ENCODE measurements around the gene SMG1. TPM values are rescaled to one million over a fixed set of nuclear protein-coding genes. Genes with fewer than 3 reads are reported as not detected.
"Not testable (repeated sequence)": the region's sequence is repeated elsewhere in the genome, so short reads cannot be mapped to it uniquely, and the experiment has no call there.

SMG1 gene
- total RNA-seq, 1 donor from 2014 or later = 30.8 TPM

DNA sequence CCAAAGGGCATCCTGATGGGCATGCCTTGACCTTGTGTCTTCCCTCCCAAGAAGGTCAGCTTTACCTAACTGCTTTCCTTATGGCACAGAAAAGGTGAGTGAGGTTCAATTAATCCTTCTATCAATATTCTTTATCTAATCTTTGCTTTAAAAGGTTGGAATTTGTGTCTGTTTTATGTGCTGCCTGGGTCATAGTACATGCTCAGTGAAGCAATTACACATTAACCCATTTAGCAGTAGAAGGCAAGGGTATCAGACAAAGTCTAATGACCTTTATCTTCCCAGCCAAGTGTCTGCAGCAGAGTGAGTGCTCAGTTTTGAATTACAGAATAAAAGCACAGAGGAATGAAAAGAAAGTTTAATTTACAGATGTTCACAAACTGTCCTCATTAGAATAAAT is 63.3 kb downstream of the SMG1 start:
- DNase-seq (ENCODE audit: low spot score); ATAC-seq: not testable (repeated sequence)

DNA sequence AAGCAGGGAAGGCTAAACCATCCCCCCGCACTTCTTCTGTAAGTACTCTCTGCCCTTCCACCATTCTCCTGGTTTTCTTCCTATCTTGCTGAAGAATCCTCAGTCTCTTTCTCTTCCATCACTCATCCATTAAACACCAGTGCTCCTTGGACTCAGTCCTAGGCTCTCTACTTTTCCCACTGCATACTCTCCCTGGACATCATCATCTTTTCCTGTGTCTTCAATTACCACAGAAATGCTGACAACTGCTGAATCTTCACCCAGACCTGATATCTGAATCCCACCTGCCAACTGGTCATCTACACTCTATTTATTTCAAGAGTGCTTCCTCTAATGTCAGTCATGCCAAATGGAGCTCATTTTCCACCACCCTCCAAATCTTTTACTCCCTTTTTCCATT is 71.0 kb downstream of the SMG1 start:
- DNase-seq (ENCODE audit: low spot score) = no peak
- no peak for ATAC-seq

- no peak for ATAC-seq
- DNase-seq (ENCODE audit: low spot score) = no peak
Measured at GRCh38 chr16:18853694-18854093, 72.5 kb downstream of the SMG1 start.

DNA sequence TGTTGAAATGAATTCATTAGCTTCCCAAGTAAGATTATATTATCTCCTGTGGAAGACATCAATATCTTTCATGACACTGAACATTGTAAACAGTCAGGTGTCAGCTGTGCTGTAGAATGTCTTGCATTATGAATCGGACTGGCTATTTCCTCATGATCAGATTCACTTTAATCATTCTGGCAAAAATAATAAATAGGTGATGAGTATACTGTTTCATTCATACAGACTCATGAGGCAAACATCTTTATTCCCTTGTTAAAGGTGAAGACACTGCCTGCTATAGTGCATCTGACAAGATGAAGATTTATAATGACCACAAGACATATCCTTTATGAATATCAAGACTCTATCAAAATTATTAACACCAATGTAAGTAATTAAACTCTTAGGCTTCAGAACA is 73.6 kb downstream of the SMG1 start:
- no peak for DNase-seq (ENCODE audit: low spot score)
- ATAC-seq = no peak

DNA sequence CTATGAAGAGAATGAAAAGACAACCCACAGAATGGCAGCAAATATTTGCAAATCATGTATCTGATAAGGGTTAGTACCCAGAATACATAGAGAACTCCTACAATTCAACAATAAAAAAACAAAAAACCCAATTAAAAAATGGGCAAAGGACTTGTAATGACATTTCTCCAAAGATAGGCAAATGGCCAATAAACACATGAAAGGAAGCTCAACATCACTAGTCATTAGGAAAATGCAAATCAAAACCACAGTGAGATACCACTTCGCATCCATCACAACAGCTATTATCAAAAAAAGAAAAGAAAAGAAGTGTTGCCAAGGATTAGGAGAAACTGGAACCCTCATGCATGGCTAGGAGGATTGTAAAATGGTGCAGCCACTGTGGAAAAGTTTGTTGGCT is 79.8 kb downstream of the SMG1 start:
- DNase-seq (ENCODE audit: low spot score) (no peak), ATAC-seq (no peak)

- ATAC-seq (peak; percentile 91), DNase-seq (ENCODE audit: low spot score) (peak; percentile 62)
Measured at GRCh38 chr16:18842565-18842964, 83.6 kb downstream of the SMG1 start.

- no peak for ATAC-seq
Measured at GRCh38 chr16:18841833-18842525, 84.2 kb downstream of the SMG1 start.

DNA sequence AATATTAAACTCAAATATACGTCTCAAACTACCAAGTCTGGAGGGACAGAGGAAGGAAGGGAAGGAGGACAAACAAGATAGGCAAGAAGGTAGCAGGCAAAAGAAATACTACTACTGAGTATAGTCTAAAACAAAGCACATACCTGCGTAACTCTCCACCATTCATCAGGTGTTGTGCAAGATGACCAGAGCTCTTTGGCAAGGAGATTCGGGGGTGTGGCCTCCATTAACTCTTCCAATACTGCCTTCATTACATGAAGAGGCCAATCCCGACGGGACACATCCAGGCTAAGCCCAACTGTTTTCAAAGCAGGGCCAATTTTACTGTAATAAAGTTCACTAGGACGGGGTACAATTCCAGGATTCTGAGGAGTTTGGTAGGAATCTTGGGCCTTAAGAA is 86.7 kb downstream of the SMG1 start:
- DNase-seq (ENCODE audit: low spot score) (peak; percentile 78), ATAC-seq (peak; percentile 90)

More at GRCh38 chr16:18841833-18842525, 84.2 kb downstream of the SMG1 start:
- no peak for DNase-seq (ENCODE audit: low spot score)

DNA sequence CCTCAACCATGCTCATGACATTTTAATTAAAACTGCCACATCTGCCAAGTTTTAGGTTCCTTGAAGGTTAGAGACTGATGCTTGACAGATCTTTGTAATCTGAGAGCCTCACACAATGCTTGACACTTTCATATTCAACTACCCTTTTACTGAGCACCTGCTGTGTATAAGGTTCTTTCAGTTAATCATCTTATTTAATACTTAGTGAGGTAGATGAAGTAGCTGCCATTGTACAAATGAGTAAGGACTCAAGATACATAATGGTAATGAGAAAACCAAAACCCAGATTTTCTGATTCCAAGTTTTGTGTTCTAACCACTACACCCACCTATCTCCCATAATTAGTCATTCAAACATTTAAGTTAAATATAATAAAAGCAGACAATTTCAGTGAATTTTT is 89.5 kb downstream of the SMG1 start:
- ATAC-seq = no peak
- DNase-seq (ENCODE audit: low spot score) = no peak

- DNase-seq (ENCODE audit: low spot score) (no peak), ATAC-seq (no peak)
Measured at GRCh38 chr16:18834864-18835263, 91.3 kb downstream of the SMG1 start.

DNA sequence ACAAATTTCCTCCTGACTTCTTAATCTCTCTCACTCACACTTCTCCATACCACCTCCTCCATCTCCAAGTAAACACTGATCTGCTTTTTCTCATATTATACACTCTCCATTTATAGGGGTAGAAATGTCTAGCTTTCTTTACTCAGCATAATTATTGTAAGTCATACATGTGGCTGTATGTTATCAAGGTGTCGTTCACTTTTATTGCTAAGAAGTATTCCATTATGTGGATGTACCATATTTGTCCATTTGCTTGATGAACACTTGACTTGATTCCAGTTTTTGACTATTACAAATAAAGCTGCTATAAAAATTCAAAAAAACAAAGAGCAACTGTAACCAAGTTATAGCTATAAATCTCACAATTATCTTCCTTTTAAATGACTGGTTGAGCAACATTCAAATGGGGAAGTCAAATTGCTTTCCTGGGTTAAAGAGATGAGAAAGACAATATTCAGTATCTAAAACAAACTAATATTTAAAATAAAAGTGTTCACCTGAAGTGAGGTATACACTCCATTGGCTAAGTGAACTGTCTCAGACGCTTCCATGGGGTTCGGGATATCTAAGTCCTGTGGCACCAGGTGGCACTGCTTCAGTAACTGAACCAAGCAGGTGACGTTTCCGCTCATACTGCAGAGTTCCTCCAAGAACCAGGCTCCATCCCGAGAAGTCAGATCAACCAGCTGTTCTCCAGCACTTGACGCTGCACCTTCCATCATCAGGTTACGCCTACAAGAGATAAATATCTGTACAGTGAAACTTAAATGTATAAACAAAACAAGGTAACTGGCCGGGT is 92.3 kb downstream of the SMG1 start:
- ATAC-seq (peak; percentile 26), DNase-seq (ENCODE audit: low spot score) (no peak)

DNA sequence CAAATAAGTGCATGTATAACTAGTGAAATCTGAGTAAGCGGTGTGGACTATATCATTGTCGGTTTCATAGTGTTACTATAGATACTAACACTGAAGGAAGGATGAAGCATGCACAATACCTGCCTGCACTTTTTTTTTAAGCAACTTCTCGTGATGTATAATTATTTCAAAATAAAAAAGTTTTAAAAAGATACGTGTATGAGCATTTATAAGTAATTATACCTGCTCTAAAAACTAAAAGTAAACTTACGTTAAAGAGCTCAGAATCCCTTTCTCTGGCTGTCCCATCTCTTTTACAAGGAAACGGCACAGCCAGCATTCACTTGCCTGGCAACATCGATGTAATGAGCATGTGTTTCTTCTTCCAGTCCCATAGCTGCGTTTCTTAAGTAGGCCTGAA is 93.6 kb downstream of the SMG1 start:
- ATAC-seq (no peak), DNase-seq (ENCODE audit: low spot score) (no peak)

GRCh38 chr16:18832006-18832405 is 94.2 kb downstream of the SMG1 start:
- no peak for DNase-seq (ENCODE audit: low spot score)
- ATAC-seq = no peak

DNA sequence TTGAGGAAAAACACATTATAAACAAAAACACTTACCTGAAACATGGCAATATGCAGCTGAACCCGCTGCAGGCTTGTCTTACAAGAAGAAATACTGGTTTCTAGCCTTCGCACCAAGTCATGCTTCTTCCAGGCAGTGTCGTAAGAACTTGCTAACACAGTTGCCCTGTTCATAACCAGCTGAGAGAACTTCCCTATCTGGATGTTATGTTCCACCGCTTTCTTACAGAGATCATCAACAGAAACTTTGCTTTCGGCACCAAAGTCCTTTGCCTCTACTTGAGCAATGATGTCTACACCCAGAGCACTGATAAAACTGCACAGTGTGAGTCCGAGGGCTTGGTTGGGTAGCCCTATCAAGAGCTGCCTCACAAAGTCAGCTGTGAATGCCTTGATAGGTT is 97.0 kb downstream of the SMG1 start:
- no peak for ATAC-seq
- no peak for DNase-seq (ENCODE audit: low spot score)

DNA sequence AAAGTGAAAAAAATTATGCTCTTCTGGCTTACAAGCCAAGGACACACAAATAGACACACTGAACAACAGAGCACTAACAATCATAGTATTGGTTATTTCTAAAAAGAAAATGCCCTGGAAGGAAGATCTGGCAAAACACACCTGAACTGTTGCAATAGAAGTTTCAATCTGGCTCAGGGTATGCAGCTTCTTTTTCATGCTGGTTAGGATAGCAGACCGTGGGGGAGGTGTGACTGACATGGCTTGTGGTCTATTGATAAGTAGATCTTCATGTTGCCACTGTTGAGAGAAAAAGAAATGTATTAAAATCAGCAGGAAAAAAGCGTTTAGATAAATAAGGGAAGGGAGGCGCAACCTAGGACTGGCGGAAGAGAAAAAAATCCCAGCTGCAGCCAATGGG is 98.3 kb downstream of the SMG1 start:
- no peak for DNase-seq (ENCODE audit: low spot score)
- ATAC-seq = peak; percentile 90

- DNase-seq (ENCODE audit: low spot score) = no peak
- ATAC-seq = no peak
Measured at GRCh38 chr16:18816286-18816685, 109.9 kb downstream of the SMG1 start.

- DNase-seq (ENCODE audit: low spot score) (no peak), ATAC-seq (no peak)
Measured at GRCh38 chr16:18811925-18812324, 114.3 kb downstream of the SMG1 start.

GRCh38 chr16:18809165-18809564 is 117.0 kb downstream of the SMG1 start:
- no peak for DNase-seq (ENCODE audit: low spot score)
- ATAC-seq = no peak

DNA sequence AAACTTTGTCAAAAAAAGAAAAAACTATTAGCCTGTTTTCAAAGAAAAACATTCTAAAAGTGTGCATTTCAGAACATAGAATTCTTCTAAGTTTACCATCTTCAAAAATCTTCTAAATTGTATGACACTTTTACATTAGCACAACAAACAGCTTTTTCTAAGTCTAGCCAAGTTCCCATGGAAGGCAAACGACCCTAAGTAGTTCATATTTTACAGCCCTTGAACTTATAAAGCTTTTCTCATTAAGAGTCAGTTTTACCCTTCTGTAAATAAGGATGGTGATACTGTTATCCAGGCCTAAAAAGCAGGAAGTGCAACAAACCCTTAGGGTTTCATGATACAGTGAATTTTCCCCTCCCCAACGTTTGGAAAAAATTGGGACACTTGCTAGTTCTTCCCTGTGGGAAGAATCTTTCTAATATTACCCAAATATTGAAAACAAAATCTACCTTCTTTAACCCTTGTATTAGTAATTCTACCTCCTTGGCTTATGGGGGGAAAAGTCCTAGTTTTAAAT is 120.9 kb downstream of the SMG1 start:
- DNase-seq (ENCODE audit: low spot score) (no peak), ATAC-seq (no peak)

DNA sequence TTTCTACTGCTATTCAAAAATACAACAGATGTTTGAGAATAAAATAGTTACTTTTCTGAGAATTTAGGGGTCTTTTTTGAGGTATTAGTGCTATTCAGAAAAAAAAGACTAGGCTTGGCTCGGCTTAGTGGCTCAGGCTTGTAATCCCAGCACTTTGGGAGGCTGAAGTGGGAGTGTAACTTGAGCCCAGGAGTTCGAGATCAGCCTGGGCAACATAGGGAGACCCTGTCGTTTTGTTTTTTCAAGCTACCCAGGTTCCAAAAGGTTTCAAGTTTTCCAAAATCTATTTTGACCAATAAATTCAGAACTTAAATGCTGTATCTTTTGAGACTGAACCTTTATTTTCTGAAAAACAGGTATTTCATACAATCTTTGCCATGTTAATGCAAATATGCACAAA is 121.7 kb downstream of the SMG1 start:
- ATAC-seq = no peak
- DNase-seq (ENCODE audit: low spot score) = no peak

- no peak for ATAC-seq
- DNase-seq (ENCODE audit: low spot score) = no peak
Measured at GRCh38 chr16:18803569-18804462, 122.4 kb downstream of the SMG1 start.
